ENCODE measurements around the gene USP5.

Gene USP5

DNA sequence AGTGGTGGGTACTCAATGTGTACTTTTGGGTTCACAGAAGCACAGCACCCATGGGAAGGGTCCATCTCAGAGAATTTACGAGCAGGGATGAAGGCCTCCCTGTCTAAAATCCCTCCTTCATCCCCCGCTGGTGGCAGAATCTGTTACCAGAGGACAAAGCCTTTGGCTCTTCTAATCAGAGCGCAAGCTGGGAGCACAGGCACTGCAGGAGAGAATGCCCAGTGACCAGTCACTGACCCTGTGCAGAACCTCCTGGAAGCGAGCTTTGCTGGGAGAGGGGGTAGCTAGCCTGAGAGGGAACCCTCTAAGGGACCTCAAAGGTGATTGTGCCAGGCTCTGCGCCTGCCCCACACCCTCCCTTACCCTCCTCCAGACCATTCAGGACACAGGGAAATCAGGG lies 31.8 kb upstream of the USP5 start:
- Histone ChIP-seq H3K9ac (ENCODE audit: low read length) (no peak overlapping the region), H3K9me3 (ENCODE audit: control insufficient read depth, low read length) (no peaks in the 10 kb centered on the region), H3K4me1 (ENCODE audit: control insufficient read depth, insufficient read depth, low read length) (peaks cover 7% of the 10 kb centered on the region), H3K27me3 (replicated peaks; ENCODE audit: control insufficient read depth, insufficient read depth, low read length) (peaks cover 47% of the 10 kb centered on the region), H3K36me3 (ENCODE audit: control insufficient read depth, insufficient read depth, low read length, severe bottlenecking) (no peaks in the 10 kb centered on the region), H3K4me3 (ENCODE audit: low read length) (no peak overlapping the region)
- no peak for DNase-seq (ENCODE audit: low read depth)

DNA sequence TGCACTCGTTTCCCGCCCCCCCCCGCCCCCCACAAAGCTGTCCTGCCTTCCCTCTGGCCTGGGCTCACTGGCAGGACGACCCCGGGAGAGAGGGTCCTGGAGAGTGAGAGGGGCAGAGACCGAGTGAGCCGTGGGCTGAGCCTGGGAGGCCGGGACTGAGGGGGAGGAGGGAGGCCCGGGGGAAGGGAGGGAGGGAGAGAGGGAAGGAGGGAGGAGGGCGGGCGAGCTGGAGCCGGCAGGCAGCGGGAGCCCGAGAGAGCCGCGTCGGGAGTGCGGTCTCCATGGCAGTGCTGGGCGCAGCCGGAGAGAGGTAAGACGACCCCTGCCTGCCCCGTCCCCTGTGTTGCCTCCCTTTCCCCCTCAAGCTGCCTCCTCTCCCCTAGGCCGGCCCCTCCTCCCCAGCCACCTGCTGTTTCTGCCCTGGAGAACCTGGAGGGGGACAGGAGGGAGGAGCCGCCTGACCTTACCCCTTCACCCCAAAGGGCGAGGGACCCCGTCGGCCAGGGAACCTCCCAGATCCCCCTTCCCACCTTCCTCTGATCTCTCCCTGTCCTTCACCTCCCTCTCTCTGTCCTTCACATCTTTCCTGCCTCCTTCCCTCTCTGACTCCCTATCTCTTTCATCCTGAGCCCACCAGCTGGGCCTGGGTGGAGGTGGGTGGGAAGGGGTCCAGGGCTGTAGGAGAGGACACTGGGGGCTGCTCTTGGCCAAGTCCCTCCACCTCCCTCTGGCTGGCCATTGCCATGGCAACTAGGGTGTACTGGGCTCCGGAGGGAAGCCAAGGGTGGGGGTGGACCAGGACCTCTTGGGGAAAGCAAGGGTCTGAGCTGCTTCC lies 30.1 kb upstream of the USP5 start, which contains the start of gene GPR162:
TSS of gene GPR162 (plus strand) at position 231 of the 835 bp plus-strand sequence. CDS start 2,078 bp downstream, outside the sequence.
- peak within 1 kb of the TSS; percentile 57 for H3K4me3 ChIP-seq (ENCODE audit: low read length)
- H3K9me3 ChIP-seq (ENCODE audit: control insufficient read depth, low read length), result no peaks in the 10 kb centered on the region
- H3K27me3 ChIP-seq (replicated peaks; ENCODE audit: control insufficient read depth, insufficient read depth, low read length), result peaks cover 42% of the 10 kb centered on the region
- peaks cover 7% of the 10 kb centered on the region for H3K4me1 ChIP-seq (ENCODE audit: control insufficient read depth, insufficient read depth, low read length)
- no peaks in the 10 kb centered on the region for H3K36me3 ChIP-seq (ENCODE audit: control insufficient read depth, insufficient read depth, low read length, severe bottlenecking)
- peak within 1 kb of the TSS; percentile 36 for H3K9ac ChIP-seq (ENCODE audit: low read length)
- DNase-seq (ENCODE audit: low read depth), result peak; percentile 82

DNA sequence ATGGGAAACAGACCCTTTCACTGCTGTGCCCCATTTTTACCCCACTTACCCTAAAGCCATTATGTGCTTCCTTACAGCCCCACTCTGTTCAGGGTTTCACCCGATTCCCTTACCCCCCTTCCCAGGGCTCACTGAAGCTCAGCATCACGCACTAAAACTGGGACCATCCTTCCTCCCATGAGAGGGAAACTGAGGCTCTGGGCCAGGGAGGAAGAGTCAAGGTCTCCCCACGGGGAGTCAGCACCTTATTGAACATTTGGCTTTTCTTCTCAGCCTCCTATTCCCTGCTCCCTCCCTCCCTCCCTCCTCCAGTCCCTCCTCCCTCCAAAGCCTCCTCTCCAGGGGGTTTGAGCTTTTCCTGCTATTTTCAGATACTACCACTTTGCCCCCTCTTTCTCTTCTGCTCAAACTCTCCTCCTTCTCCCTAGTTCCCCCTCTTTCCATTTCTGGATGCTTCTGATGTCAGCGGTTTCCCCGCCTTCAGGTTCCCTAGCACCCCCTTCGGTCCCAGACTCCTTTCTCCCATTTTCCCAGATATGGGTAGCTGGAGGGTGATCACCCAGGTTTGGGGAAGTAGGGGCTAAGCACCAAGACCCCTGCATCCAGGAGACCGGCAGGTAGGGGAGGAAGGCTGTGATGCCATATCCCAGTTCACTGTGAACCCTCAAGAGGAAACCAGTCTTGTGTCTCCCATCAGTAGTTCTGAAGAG lies 29.4 kb upstream of the USP5 start:
- DNase-seq (ENCODE audit: low read depth), result no peak
- no peak overlapping the region for H3K9ac ChIP-seq (ENCODE audit: low read length)
- H3K27me3 ChIP-seq (replicated peaks; ENCODE audit: control insufficient read depth, insufficient read depth, low read length), result peaks cover 39% of the 10 kb centered on the region
- H3K4me3 ChIP-seq (ENCODE audit: low read length), result no peak overlapping the region
- H3K36me3 ChIP-seq (ENCODE audit: control insufficient read depth, insufficient read depth, low read length, severe bottlenecking), result no peaks in the 10 kb centered on the region
- no peaks in the 10 kb centered on the region for H3K9me3 ChIP-seq (ENCODE audit: control insufficient read depth, low read length)
- H3K4me1 ChIP-seq (ENCODE audit: control insufficient read depth, insufficient read depth, low read length), result peaks cover 13% of the 10 kb centered on the region

DNA sequence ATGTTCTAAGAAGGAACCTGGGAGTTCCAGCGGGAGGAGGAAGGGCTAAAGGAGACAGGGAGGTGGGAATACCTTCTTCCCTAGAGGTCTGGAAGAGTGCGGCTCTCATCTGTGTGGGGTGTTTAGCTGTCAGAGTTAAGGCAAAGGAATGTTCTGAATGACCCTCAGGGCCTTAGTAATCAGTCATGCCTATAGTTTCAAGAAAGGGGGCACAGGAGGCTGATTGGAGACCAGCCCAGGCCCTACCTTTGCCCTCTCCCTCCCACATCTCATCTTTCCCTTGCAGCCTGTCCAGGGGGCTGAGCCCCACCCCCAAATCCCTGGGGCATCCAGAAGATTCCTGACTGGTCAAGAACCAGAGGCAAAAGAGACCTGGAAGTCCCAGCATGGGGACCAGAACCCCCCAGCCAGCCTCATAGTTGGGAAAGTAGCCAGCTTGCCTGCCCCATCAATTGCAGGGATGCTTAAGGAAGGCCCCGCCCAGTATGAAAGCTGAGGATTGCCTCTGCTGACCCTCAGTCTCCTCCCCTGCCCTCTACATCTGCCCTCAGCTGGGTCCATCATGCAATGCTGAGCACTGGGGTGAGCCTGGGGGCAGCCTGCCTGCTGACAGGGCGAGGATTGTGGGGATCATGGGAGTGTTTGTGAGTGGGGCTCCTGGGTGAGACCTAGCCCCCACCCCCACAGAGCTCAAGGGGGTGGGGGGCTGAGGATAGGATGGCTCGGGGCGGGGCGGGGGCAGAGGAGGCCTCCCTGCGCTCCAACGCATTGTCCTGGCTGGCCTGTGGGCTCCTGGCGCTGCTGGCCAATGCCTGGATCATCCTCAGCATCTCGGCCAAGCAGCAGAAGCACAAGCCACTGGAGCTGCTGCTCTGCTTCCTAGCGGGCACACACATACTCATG lies 28.5 kb upstream of the USP5 start:
- Histone ChIP-seq H3K4me3 (ENCODE audit: low read length) (no peak overlapping the region), H3K36me3 (ENCODE audit: control insufficient read depth, insufficient read depth, low read length, severe bottlenecking) (no peaks in the 10 kb centered on the region), H3K4me1 (ENCODE audit: control insufficient read depth, insufficient read depth, low read length) (peaks cover 13% of the 10 kb centered on the region), H3K27me3 (replicated peaks; ENCODE audit: control insufficient read depth, insufficient read depth, low read length) (peaks cover 35% of the 10 kb centered on the region), H3K9me3 (ENCODE audit: control insufficient read depth, low read length) (no peaks in the 10 kb centered on the region), H3K9ac (ENCODE audit: low read length) (no peak overlapping the region)
- no peak for DNase-seq (ENCODE audit: low read depth)

DNA sequence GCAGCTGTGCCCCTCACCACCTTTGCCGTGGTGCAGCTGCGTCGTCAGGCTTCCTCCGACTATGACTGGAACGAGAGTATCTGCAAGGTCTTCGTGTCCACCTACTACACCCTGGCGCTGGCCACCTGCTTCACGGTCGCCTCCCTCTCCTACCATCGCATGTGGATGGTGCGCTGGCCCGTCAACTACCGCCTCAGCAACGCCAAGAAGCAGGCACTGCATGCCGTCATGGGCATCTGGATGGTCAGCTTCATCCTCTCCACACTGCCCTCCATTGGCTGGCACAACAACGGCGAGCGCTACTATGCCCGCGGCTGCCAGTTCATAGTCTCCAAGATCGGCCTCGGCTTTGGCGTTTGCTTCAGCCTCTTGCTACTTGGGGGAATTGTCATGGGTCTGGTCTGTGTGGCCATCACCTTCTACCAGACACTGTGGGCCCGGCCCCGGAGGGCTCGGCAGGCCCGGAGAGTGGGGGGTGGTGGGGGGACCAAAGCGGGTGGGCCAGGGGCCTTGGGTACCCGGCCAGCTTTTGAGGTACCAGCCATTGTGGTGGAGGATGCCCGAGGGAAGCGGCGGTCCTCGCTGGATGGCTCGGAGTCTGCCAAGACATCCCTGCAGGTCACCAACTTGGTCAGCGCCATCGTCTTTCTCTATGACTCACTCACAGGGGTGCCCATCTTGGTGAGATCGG lies 27.7 kb upstream of the USP5 start:
- Histone ChIP-seq H3K4me1 (ENCODE audit: control insufficient read depth, insufficient read depth, low read length) (peaks cover 13% of the 10 kb centered on the region), H3K9ac (ENCODE audit: low read length) (no peak overlapping the region)

DNA sequence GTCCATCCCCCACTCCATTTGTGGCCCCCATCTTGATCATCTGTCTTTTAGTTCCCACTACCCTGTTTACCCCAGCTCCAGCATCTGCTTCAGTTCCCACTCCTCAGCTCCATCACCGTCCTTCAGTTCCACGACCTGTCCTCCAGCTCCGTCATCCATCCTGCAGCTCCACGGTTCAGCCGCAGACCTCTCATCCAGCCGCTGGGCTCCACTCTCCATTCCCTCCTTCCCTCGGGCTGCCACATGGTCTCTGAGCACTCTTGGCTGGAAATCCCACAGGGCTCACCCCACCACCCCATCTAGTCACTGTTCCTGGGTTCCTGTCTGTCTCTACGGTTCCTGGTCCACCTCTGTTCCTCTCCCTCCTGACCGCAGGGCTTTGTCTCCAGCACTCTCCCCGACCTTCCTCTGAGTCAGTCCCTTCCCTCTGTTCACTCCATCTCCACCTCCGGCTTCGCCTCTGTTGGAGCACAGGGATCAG lies 27.0 kb upstream of the USP5 start:
- H3K9me3 ChIP-seq (ENCODE audit: control insufficient read depth, low read length), result no peaks in the 10 kb centered on the region
- H3K4me3 ChIP-seq (ENCODE audit: low read length), result no peak overlapping the region
- H3K9ac ChIP-seq (ENCODE audit: low read length), result no peak overlapping the region
- peak; percentile 19 for DNase-seq (ENCODE audit: low read depth)
- no peaks in the 10 kb centered on the region for H3K36me3 ChIP-seq (ENCODE audit: control insufficient read depth, insufficient read depth, low read length, severe bottlenecking)
- peaks cover 13% of the 10 kb centered on the region for H3K4me1 ChIP-seq (ENCODE audit: control insufficient read depth, insufficient read depth, low read length)
- H3K27me3 ChIP-seq (replicated peaks; ENCODE audit: control insufficient read depth, insufficient read depth, low read length), result peaks cover 28% of the 10 kb centered on the region

More for the DNA sequence above, 27.7 kb upstream of the USP5 start:
- no peaks in the 10 kb centered on the region for H3K36me3 ChIP-seq (ENCODE audit: control insufficient read depth, insufficient read depth, low read length, severe bottlenecking)
- no peaks in the 10 kb centered on the region for H3K9me3 ChIP-seq (ENCODE audit: control insufficient read depth, low read length)
- no peak for DNase-seq (ENCODE audit: low read depth)
- peaks cover 32% of the 10 kb centered on the region for H3K27me3 ChIP-seq (replicated peaks; ENCODE audit: control insufficient read depth, insufficient read depth, low read length)
- H3K4me3 ChIP-seq (ENCODE audit: low read length), result no peak overlapping the region

DNA sequence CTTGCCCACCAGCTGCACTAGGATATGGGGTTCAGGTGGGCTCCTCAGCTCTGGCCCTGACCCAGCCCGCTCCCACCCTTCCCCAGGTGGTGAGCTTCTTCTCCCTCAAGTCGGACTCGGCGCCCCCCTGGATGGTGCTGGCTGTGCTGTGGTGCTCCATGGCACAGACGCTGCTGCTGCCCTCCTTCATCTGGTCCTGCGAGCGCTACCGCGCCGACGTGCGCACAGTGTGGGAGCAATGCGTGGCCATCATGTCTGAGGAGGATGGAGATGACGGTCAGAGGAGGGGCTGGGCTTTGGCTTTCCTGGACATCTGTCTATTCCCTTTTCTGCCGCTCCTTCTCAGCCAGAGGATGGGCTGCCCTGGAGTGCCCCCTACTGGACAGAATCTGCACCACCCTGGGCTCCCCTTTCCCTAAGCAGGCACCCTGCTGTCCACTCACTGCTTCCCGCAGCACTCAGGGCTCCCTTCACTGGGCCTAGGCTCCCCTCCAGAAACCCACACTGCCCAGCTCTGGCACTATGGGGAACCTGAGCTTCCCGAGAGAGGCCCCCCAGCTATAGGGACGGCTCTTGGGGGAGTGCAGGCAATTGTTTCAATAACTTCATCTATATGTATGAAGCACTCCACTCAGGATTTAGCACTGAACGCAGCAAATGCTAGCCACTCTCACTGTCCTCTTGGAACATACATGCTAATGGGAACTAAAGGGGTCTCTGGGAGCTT lies 26.4 kb upstream of the USP5 start:
- Histone ChIP-seq H3K9me3 (ENCODE audit: control insufficient read depth, low read length) (no peaks in the 10 kb centered on the region), H3K36me3 (ENCODE audit: control insufficient read depth, insufficient read depth, low read length, severe bottlenecking) (no peaks in the 10 kb centered on the region), H3K4me3 (ENCODE audit: low read length) (no peak overlapping the region), H3K27me3 (replicated peaks; ENCODE audit: control insufficient read depth, insufficient read depth, low read length) (peaks cover 22% of the 10 kb centered on the region), H3K4me1 (ENCODE audit: control insufficient read depth, insufficient read depth, low read length) (peaks cover 13% of the 10 kb centered on the region), H3K9ac (ENCODE audit: low read length) (no peak overlapping the region)
- DNase-seq (ENCODE audit: low read depth), result peak; percentile 93

DNA sequence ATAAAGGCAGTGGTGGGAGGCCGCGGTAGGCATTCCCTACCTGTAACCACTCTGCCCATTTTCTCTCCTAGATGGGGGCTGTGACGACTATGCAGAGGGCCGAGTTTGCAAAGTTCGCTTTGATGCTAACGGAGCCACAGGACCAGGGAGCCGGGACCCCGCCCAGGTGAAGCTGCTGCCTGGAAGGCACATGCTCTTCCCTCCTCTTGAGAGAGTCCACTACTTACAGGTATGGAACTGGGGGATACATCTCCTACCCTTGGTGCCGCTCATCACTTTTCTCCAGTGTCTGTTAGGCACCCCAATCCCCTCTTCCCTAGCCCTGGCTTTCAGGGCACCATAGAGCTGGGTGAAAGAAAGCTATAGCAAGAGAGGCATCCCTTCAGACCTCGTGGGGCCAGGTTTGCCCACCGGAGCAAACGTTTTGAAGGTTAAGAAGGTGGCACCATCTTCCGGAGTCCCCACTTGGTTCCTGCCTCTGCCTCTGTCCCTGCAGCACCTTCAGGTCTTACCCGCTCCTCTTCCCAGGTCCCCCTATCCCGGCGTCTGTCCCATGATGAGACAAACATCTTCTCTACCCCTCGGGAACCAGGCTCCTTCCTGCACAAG lies 25.7 kb upstream of the USP5 start:
- no peak overlapping the region for H3K4me3 ChIP-seq (ENCODE audit: low read length)
- H3K4me1 ChIP-seq (ENCODE audit: control insufficient read depth, insufficient read depth, low read length), result peaks cover 9% of the 10 kb centered on the region
- no peak overlapping the region for H3K9ac ChIP-seq (ENCODE audit: low read length)
- no peak for DNase-seq (ENCODE audit: low read depth)
- H3K27me3 ChIP-seq (replicated peaks; ENCODE audit: control insufficient read depth, insufficient read depth, low read length), result peaks cover 22% of the 10 kb centered on the region
- no peaks in the 10 kb centered on the region for H3K36me3 ChIP-seq (ENCODE audit: control insufficient read depth, insufficient read depth, low read length, severe bottlenecking)
- H3K9me3 ChIP-seq (ENCODE audit: control insufficient read depth, low read length), result no peaks in the 10 kb centered on the region

DNA sequence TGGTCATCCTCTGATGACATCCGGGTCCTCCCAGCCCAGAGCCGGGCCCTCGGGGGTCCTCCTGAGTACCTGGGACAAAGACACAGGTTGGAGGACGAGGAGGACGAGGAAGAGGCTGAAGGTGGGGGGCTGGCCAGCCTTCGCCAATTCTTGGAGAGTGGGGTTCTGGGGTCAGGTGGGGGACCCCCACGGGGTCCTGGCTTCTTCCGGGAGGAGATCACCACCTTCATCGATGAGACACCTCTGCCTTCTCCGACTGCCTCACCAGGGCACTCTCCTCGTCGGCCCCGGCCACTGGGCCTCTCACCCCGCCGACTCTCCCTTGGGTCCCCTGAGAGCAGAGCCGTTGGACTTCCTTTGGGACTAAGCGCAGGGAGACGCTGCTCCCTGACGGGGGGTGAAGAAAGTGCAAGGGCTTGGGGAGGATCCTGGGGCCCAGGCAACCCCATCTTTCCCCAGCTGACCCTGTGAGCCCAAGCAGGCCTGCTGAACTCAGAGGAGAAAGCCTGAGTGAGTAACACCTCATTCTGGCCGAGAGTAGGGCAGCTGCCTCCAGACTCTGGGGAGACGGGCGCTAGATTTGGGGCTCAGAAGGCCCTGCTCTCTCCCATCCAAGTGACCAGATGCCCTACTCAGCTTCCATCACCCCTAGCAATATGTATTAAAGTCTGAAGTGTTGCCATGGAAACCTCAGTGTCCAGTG lies 25.1 kb upstream of the USP5 start:
- DNase-seq (ENCODE audit: low read depth), result no peak

More for the DNA sequence above, 25.1 kb upstream of the USP5 start:
- peaks cover 20% of the 10 kb centered on the region for H3K27me3 ChIP-seq (replicated peaks; ENCODE audit: control insufficient read depth, insufficient read depth, low read length)
- H3K36me3 ChIP-seq (ENCODE audit: control insufficient read depth, insufficient read depth, low read length, severe bottlenecking), result no peaks in the 10 kb centered on the region
- H3K9ac ChIP-seq (ENCODE audit: low read length), result peak overlapping the region; percentile 69
- peaks cover 7% of the 10 kb centered on the region for H3K4me1 ChIP-seq (ENCODE audit: control insufficient read depth, insufficient read depth, low read length)
- H3K9me3 ChIP-seq (ENCODE audit: control insufficient read depth, low read length), result no peaks in the 10 kb centered on the region
- no peak overlapping the region for H3K4me3 ChIP-seq (ENCODE audit: low read length)
